Measurements from ENCODE around the gene CLCN1. TPM values are rescaled to one million over a fixed set of nuclear protein-coding genes. Genes with fewer than 3 reads are reported as not detected.

CLCN1 gene
- total RNA-seq, 4 donors from 2014 or later, result not detected

DNA sequence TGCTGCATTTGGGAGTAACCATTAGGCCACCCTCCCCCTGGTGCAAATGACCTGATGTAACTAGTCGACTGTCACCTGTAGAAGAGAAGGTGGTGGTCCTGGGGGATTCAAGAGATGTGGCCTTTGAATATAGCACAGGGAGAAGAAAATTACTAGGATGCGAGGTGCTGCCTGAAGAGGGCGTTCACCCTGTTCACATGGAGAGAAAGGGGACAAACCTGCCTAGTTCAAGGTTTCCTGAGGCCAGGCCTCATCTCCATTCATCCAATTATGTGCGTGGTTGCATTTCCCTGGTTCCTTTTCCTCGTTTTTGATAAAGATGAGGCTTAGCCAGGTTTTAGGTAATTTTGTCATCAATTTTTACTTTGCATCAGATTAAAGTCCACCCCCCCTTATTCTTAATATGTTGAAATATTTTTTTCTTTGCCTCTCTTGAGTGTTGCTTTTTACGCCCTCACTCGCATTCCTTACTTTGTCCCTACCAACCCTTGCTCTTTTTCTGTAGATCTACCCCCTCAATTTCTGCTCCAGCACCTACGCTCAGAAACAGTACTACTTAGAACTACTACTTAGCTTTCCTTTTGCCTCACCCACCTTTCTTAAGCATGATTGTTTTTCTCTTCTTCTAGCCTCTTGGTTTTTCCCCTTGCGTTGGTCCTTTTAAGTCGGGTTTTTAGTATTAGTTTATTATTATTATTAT lies 13.7 kb downstream of the CLCN1 start:
- intact Hi-C loops (cut with DNase I), result no loop called here

DNA sequence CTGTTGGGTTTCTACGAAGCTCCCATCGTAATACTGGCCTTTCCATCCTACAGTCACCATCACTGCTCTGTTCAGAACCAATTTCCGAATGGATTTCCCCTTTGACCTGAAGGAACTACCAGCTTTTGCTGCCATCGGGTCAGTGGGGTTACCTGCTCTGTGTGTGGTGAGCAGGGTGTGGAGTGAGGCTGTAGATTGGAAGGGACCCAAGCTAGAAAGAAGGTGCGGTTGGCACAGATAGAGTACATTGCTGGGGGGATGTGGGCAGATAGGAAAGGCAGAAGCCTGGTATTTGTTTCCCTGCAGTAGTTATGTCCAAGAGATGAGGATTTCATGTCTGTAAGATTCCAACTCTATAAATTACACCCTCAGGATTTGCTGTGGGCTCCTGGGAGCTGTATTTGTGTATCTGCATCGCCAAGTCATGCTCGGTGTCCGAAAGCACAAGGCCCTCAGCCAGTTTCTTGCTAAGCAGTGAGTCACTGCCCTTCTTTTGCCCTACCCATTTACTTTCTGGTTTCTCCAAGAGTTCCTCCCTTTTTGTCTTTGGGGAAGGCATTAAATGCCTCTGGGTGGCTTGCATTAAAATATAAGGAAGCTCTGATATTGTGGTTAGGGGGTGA lies 15.4 kb downstream of the CLCN1 start:
- no peak overlapping the region for H3K27ac ChIP-seq (replicated peaks in 1 of 4)
- intact Hi-C loops (cut with DNase I), result no loop called here

More for the DNA sequence above, 13.7 kb downstream of the CLCN1 start:
- DNase-seq (ENCODE audit: extremely low spot score), result no peak
- Histone ChIP-seq H3K36me3 (no peaks in the 10 kb centered on the region), H3K27ac (replicated peaks in 1 of 4) (no peak overlapping the region), H3K4me1 (peaks cover 0 to 6% (median 0%) of the 10 kb centered on the region in 4 donors), H3K27me3 (no peaks in the 10 kb centered on the region), H3K9me3 (no peaks in the 10 kb centered on the region), H3K4me3 (no peak overlapping the region)
- TF ChIP-seq, protein P1, sequence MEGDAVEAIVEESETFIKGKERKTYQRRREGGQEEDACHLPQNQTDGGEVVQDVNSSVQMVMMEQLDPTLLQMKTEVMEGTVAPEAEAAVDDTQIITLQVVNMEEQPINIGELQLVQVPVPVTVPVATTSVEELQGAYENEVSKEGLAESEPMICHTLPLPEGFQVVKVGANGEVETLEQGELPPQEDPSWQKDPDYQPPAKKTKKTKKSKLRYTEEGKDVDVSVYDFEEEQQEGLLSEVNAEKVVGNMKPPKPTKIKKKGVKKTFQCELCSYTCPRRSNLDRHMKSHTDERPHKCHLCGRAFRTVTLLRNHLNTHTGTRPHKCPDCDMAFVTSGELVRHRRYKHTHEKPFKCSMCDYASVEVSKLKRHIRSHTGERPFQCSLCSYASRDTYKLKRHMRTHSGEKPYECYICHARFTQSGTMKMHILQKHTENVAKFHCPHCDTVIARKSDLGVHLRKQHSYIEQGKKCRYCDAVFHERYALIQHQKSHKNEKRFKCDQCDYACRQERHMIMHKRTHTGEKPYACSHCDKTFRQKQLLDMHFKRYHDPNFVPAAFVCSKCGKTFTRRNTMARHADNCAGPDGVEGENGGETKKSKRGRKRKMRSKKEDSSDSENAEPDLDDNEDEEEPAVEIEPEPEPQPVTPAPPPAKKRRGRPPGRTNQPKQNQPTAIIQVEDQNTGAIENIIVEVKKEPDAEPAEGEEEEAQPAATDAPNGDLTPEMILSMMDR (IDR thresholded peaks at IDR 0.05), result no peak
- no peak for TF ChIP-seq EP300 (IDR thresholded peaks at IDR 0.05)
- no peak for TF ChIP-seq POLR2A (IDR thresholded peaks at IDR 0.05; ENCODE audit: low read depth)
- no peak for TF ChIP-seq POLR2AphosphoS5 (IDR thresholded peaks at IDR 0.05)
- 90% methylated on average over 10 of the region's 10 CpGs for WGBS

GRCh38 chr7:143334244-143334643 lies 18.3 kb downstream of the CLCN1 start:
- TF ChIP-seq POLR2AphosphoS5 (IDR thresholded peaks at IDR 0.05), result no peak
- no peak for TF ChIP-seq POLR2A (IDR thresholded peaks at IDR 0.05; ENCODE audit: low read depth)
- TF ChIP-seq EP300 (IDR thresholded peaks at IDR 0.05), result no peak
- TF ChIP-seq, protein P1 (IDR thresholded peaks at IDR 0.05), result no peak
- peaks cover 0 to 6% (median 0%) of the 10 kb centered on the region in 4 donors for H3K4me1 ChIP-seq
- intact Hi-C loops (cut with DNase I), result no loop called here
- no peak overlapping the region for H3K27ac ChIP-seq (replicated peaks in 1 of 4)
- no peaks in the 10 kb centered on the region for H3K9me3 ChIP-seq
- peaks cover 0 to 1% (median 0%) of the 10 kb centered on the region in 4 donors for H3K27me3 ChIP-seq
- 42% methylated on average over 1 of the region's 1 CpG for WGBS
- DNase-seq (ENCODE audit: extremely low spot score), result no peak
- H3K36me3 ChIP-seq, result no peaks in the 10 kb centered on the region
- H3K4me3 ChIP-seq, result no peak overlapping the region

More for the DNA sequence above, 15.4 kb downstream of the CLCN1 start:
- no peaks in the 10 kb centered on the region for H3K9me3 ChIP-seq
- WGBS, result 73% methylated on average over 8 of the region's 8 CpGs
- DNase-seq (ENCODE audit: extremely low spot score), result no peak
- H3K4me3 ChIP-seq, result no peak overlapping the region
- no peaks in the 10 kb centered on the region for H3K36me3 ChIP-seq
- TF ChIP-seq EP300 (IDR thresholded peaks at IDR 0.05) (no peak), POLR2AphosphoS5 (IDR thresholded peaks at IDR 0.05) (no peak), POLR2A (IDR thresholded peaks at IDR 0.05; ENCODE audit: low read depth) (no peak)
- TF ChIP-seq, protein P1 (IDR thresholded peaks at IDR 0.05), result no peak
- peaks cover 0 to 6% (median 0%) of the 10 kb centered on the region in 4 donors for H3K4me1 ChIP-seq
- no peaks in the 10 kb centered on the region for H3K27me3 ChIP-seq

DNA sequence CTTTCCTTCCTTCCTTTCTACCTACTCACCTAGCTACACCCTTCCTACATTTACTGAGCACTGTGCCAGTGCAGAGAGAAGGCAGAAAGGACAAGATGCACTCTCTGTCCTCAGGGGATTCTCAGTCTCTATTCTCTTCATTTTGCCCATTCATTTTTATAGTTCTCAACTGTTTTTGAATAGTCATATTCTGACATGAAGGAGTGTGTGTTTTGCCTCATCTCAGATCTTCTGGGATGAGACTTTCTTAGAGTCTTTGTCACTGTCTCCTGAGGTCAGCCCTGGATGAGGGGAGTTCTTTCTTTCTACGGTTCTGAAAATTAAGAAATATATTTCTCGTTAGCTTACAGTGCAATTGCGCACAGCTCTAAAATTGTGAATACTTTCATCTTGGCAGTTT lies 21.3 kb downstream of the CLCN1 start:
- H3K9me3 ChIP-seq, result no peaks in the 10 kb centered on the region
- 89% methylated on average over 3 of the region's 3 CpGs for WGBS
- DNase-seq (ENCODE audit: extremely low spot score), result no peak
- peaks cover 0 to 9% (median 0%) of the 10 kb centered on the region in 4 donors for H3K27me3 ChIP-seq
- no peaks in the 10 kb centered on the region for H3K36me3 ChIP-seq
- no peak overlapping the region for H3K4me3 ChIP-seq
- no peak for TF ChIP-seq EP300 (IDR thresholded peaks at IDR 0.05)
- no peak for TF ChIP-seq POLR2A (IDR thresholded peaks at IDR 0.05; ENCODE audit: low read depth)
- no peak for TF ChIP-seq POLR2AphosphoS5 (IDR thresholded peaks at IDR 0.05)
- TF ChIP-seq, protein P1 (IDR thresholded peaks at IDR 0.05), result no peak
- intact Hi-C loops (cut with DNase I), result no loop called here
- no peaks in the 10 kb centered on the region for H3K4me1 ChIP-seq
- no peak overlapping the region for H3K27ac ChIP-seq (replicated peaks in 1 of 4)

Measured in esophagus muscularis mucosa (tissue), 4 donors.